Dendritic cell treated with granulocyte-macrophage colony-stimulating factor and Interleukin-4, amounts not matched to agents 40 ng/mL and 50 ng/mL, for 4 days (primary cell): ENCODE measurements around the gene GAGE2A.
"Not testable (repeated sequence)": the region's sequence is repeated elsewhere in the genome, so short reads cannot be mapped to it uniquely, and the experiment has no call there.

ENCODE experiments used
- H3K27ac Mint-ChIP-seq: one replicate; pipeline ENCODE4 v1.8.0; 2022; ENCODE audit warnings: mild to moderate bottlenecking, mixed read lengths
- H3K27me3 Mint-ChIP-seq: one replicate; pipeline ENCODE4 v1.8.0; 2022; ENCODE audit warnings: mild to moderate bottlenecking, mixed read lengths
- H3K36me3 Mint-ChIP-seq: one replicate; pipeline ENCODE4 v1.8.0; 2022; ENCODE audit warnings: low read depth, mixed read lengths
- H3K4me1 Mint-ChIP-seq: one replicate; pipeline ENCODE4 v1.8.0; 2022; ENCODE audit warnings: low read depth, mixed read lengths
- H3K4me3 Mint-ChIP-seq: one replicate; pipeline ENCODE4 v1.8.0; 2022; ENCODE audit warnings: mild to moderate bottlenecking, moderate library complexity, mixed read lengths
- H3K9me3 Mint-ChIP-seq: one replicate; pipeline ENCODE4 v1.8.0; 2022; ENCODE audit warnings: mixed read lengths
- intact Hi-C: fragments of 100-400 bp; cut with micrococcal nuclease; formaldehyde crosslinking; loops from one replicate; pipeline ENCODE4 v1.15.0; 2022

The GAGE2A gene

GRCh38 chrX:49589196-49589595 lies at the start of gene GAGE2A:
GAGE2A (plus strand) TSS chrX:49589496; CDS start chrX:49590651, 1,155 bp downstream.
- H3K27ac Mint-ChIP-seq, H3K4me3 Mint-ChIP-seq, intact Hi-C loops, H3K4me1 Mint-ChIP-seq, H3K36me3 Mint-ChIP-seq, H3K9me3 Mint-ChIP-seq, H3K27me3 Mint-ChIP-seq: not testable (repeated sequence)

- H3K27me3 Mint-ChIP-seq, H3K4me3 Mint-ChIP-seq, H3K9me3 Mint-ChIP-seq: not testable (repeated sequence)
These were observed 47.9 kb upstream of the GAGE2A start, which contains the start of gene GAGE12D for GRCh38 chrX:49541433-49541832. GAGE12D (plus strand) TSS chrX:49541733; CDS start chrX:49542888, 1,155 bp downstream.

GRCh38 chrX:49550989-49551388 lies 38.3 kb upstream of the GAGE2A start, which contains the start of gene GAGE12E:
GAGE12E (plus strand) TSS chrX:49551289; CDS start chrX:49552444, 1,155 bp downstream.
- H3K27me3 Mint-ChIP-seq, H3K4me1 Mint-ChIP-seq, H3K27ac Mint-ChIP-seq, H3K9me3 Mint-ChIP-seq, H3K36me3 Mint-ChIP-seq, H3K4me3 Mint-ChIP-seq, intact Hi-C loops: not testable (repeated sequence)

More at GRCh38 chrX:49541433-49541832, 47.9 kb upstream of the GAGE2A start, which contains the start of gene GAGE12D:
- H3K4me1 Mint-ChIP-seq, intact Hi-C loops, H3K36me3 Mint-ChIP-seq, H3K27ac Mint-ChIP-seq: not testable (repeated sequence)

- intact Hi-C loops, H3K4me3 Mint-ChIP-seq, H3K27me3 Mint-ChIP-seq, H3K4me1 Mint-ChIP-seq, H3K9me3 Mint-ChIP-seq, H3K27ac Mint-ChIP-seq, H3K36me3 Mint-ChIP-seq: not testable (repeated sequence)
These were observed 28.8 kb upstream of the GAGE2A start, which contains the start of gene GAGE12F for GRCh38 chrX:49560542-49560941. GAGE12F (plus strand) TSS chrX:49560842; CDS start chrX:49561997, 1,155 bp downstream.

GRCh38 chrX:49568728-49569127 lies 20.6 kb upstream of the GAGE2A start:
- H3K27me3 Mint-ChIP-seq, H3K9me3 Mint-ChIP-seq, H3K4me1 Mint-ChIP-seq, H3K4me3 Mint-ChIP-seq, H3K36me3 Mint-ChIP-seq, intact Hi-C loops, H3K27ac Mint-ChIP-seq: not testable (repeated sequence)

GRCh38 chrX:49569152-49569551 lies 20.1 kb upstream of the GAGE2A start:
- H3K27me3 Mint-ChIP-seq, H3K9me3 Mint-ChIP-seq, H3K4me3 Mint-ChIP-seq, H3K4me1 Mint-ChIP-seq, H3K36me3 Mint-ChIP-seq, intact Hi-C loops, H3K27ac Mint-ChIP-seq: not testable (repeated sequence)

GRCh38 chrX:49570100-49570499 lies 19.2 kb upstream of the GAGE2A start, which contains the start of gene GAGE12G:
GAGE12G (plus strand) TSS chrX:49570400; CDS start chrX:49571555, 1,155 bp downstream.
- H3K9me3 Mint-ChIP-seq, intact Hi-C loops, H3K4me1 Mint-ChIP-seq: not testable (repeated sequence)

GRCh38 chrX:49579649-49580048 lies 9.6 kb upstream of the GAGE2A start, which contains the start of gene GAGE12H:
GAGE12H (plus strand) TSS chrX:49579949; CDS start chrX:49581104, 1,155 bp downstream.
- H3K27ac Mint-ChIP-seq, H3K36me3 Mint-ChIP-seq, H3K27me3 Mint-ChIP-seq, H3K9me3 Mint-ChIP-seq, intact Hi-C loops, H3K4me3 Mint-ChIP-seq, H3K4me1 Mint-ChIP-seq: not testable (repeated sequence)

More at GRCh38 chrX:49570100-49570499, 19.2 kb upstream of the GAGE2A start, which contains the start of gene GAGE12G:
- H3K4me3 Mint-ChIP-seq, H3K36me3 Mint-ChIP-seq, H3K27ac Mint-ChIP-seq, H3K27me3 Mint-ChIP-seq: not testable (repeated sequence)

- H3K27ac Mint-ChIP-seq, H3K36me3 Mint-ChIP-seq, H3K4me3 Mint-ChIP-seq, H3K9me3 Mint-ChIP-seq, intact Hi-C loops, H3K4me1 Mint-ChIP-seq, H3K27me3 Mint-ChIP-seq: not testable (repeated sequence)
These were observed 628 bp downstream of the GAGE2A start for GRCh38 chrX:49589769-49590478.

GRCh38 chrX:49590488-49590887 lies 1.2 kb downstream of the GAGE2A start:
- intact Hi-C loops, H3K36me3 Mint-ChIP-seq, H3K27ac Mint-ChIP-seq, H3K4me3 Mint-ChIP-seq, H3K27me3 Mint-ChIP-seq, H3K4me1 Mint-ChIP-seq, H3K9me3 Mint-ChIP-seq: not testable (repeated sequence)

GRCh38 chrX:49598720-49599119 lies 9.4 kb downstream of the GAGE2A start, which contains the start of gene GAGE1:
GAGE1 (plus strand) TSS chrX:49599020; CDS start chrX:49600175, 1,155 bp downstream.
- intact Hi-C loops, H3K4me3 Mint-ChIP-seq, H3K9me3 Mint-ChIP-seq: not testable (repeated sequence)

GRCh38 chrX:49610718-49611310 lies 21.5 kb downstream of the GAGE2A start:
- intact Hi-C loops, result no loop called here
- peaks cover 4% of the 10 kb centered on the region for H3K27me3 Mint-ChIP-seq
- H3K9me3 Mint-ChIP-seq, result no peaks in the 10 kb centered on the region
- H3K27ac Mint-ChIP-seq, result no peak overlapping the region
- no peaks in the 10 kb centered on the region for H3K4me1 Mint-ChIP-seq
- H3K36me3 Mint-ChIP-seq, result no peaks in the 10 kb centered on the region
- no peak overlapping the region for H3K4me3 Mint-ChIP-seq

More at GRCh38 chrX:49598720-49599119, 9.4 kb downstream of the GAGE2A start, which contains the start of gene GAGE1:
- not testable (repeated sequence) for H3K27me3 Mint-ChIP-seq, H3K36me3 Mint-ChIP-seq, H3K27ac Mint-ChIP-seq, H3K4me1 Mint-ChIP-seq

GRCh38 chrX:49618574-49618973 lies 29.3 kb downstream of the GAGE2A start:
- H3K4me1 Mint-ChIP-seq, result no peaks in the 10 kb centered on the region
- no peak overlapping the region for H3K4me3 Mint-ChIP-seq
- H3K36me3 Mint-ChIP-seq, result no peaks in the 10 kb centered on the region
- H3K9me3 Mint-ChIP-seq, result no peaks in the 10 kb centered on the region
- intact Hi-C loops, result no loop called here
- no peak overlapping the region for H3K27ac Mint-ChIP-seq
- H3K27me3 Mint-ChIP-seq, result no peaks in the 10 kb centered on the region

- H3K9me3 Mint-ChIP-seq, result peaks cover 15% of the 10 kb centered on the region
- H3K27me3 Mint-ChIP-seq, result no peaks in the 10 kb centered on the region
- no peaks in the 10 kb centered on the region for H3K4me1 Mint-ChIP-seq
- H3K27ac Mint-ChIP-seq, result no peak overlapping the region
- H3K36me3 Mint-ChIP-seq, result no peaks in the 10 kb centered on the region
- peak overlapping the region; percentile 6 for H3K4me3 Mint-ChIP-seq
- intact Hi-C loops, result no loop called here
These were observed 37.9 kb downstream of the GAGE2A start for GRCh38 chrX:49627086-49627777.
